ENCODE measurements around the gene ASTN1. TPM values are rescaled to one million over a fixed set of nuclear protein-coding genes. Genes with fewer than 3 reads are reported as not detected.

ASTN1 gene
- total RNA-seq, 1 donor, result not detected

DNA sequence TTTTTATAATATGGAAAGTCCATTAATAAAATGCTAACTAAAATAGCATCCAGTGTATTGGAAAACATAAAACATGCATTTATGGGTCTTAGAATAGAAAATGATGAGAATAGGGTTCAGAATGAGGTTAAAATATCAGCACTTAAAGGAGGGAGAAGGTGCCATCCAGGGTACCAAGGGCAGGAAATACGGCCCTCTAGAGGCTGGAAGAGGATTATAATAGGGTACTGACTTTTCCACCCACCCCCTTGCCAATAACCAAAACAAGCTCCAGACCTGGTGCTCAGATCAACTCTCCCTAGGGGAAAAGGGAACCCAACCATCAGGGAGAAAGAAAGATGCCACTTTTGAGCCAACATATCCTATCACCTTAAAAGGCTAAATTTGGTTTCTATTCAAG is 26.7 kb downstream of the ASTN1 start:
- H2AFZ ChIP-seq (ENCODE audit: low read length), result no peak overlapping the region
- DNase-seq (ENCODE audit: insufficient read length, low spot score, missing footprints), result no peak
- H3K27ac ChIP-seq (ENCODE audit: low read depth, low read length), result no peak overlapping the region

DNA sequence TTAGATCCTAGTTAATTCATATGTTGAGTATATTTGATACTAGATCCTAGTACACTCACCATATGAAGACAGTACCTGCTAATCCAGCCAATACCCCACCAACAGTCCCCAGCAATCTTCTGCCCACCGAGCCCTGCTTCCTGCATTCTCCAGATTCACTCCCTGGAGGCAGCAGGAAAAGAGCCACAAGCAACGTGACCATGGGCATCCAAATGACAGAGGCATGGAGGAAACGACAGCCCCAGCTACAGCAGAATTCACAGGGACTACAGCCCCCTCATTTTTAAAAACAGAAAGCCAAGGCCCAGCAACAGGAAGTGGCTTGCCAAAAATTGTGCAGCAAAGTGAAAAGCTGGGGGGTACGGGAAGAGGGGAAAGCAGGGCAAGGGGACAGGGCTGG is 29.3 kb downstream of the ASTN1 start:
- Histone ChIP-seq H3K27me3 (ENCODE audit: insufficient read depth, low read length) (no peaks in the 10 kb centered on the region), H3K4me2 (ENCODE audit: insufficient read depth, low read length) (no peak overlapping the region), H3K27ac (ENCODE audit: low read depth, low read length) (no peak overlapping the region), H2AFZ (ENCODE audit: low read length) (no peak overlapping the region), H3K36me3 (ENCODE audit: insufficient read depth, low read length) (no peaks in the 10 kb centered on the region), H4K20me1 (ENCODE audit: insufficient read depth, low read length) (no peaks in the 10 kb centered on the region), H3K4me1 (ENCODE audit: insufficient read depth, low read length) (no peaks in the 10 kb centered on the region), H3K4me3 (ENCODE audit: insufficient read depth, low read length) (no peak overlapping the region), H3K79me2 (ENCODE audit: insufficient read depth, low read length) (no peaks in the 10 kb centered on the region), H3K9me3 (ENCODE audit: low read depth, low read length) (no peaks in the 10 kb centered on the region)
- DNase-seq (ENCODE audit: insufficient read length, low spot score, missing footprints), result no peak
- TF ChIP-seq, protein P1, sequence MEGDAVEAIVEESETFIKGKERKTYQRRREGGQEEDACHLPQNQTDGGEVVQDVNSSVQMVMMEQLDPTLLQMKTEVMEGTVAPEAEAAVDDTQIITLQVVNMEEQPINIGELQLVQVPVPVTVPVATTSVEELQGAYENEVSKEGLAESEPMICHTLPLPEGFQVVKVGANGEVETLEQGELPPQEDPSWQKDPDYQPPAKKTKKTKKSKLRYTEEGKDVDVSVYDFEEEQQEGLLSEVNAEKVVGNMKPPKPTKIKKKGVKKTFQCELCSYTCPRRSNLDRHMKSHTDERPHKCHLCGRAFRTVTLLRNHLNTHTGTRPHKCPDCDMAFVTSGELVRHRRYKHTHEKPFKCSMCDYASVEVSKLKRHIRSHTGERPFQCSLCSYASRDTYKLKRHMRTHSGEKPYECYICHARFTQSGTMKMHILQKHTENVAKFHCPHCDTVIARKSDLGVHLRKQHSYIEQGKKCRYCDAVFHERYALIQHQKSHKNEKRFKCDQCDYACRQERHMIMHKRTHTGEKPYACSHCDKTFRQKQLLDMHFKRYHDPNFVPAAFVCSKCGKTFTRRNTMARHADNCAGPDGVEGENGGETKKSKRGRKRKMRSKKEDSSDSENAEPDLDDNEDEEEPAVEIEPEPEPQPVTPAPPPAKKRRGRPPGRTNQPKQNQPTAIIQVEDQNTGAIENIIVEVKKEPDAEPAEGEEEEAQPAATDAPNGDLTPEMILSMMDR (IDR thresholded peaks at IDR 0.05; ENCODE audit: extremely low read depth, low read depth, low read length), result no peak

More for the DNA sequence above, 26.7 kb downstream of the ASTN1 start:
- no peaks in the 10 kb centered on the region for H3K9me3 ChIP-seq (ENCODE audit: low read depth, low read length)
- H3K79me2 ChIP-seq (ENCODE audit: insufficient read depth, low read length), result no peaks in the 10 kb centered on the region
- H3K27me3 ChIP-seq (ENCODE audit: insufficient read depth, low read length), result no peaks in the 10 kb centered on the region
- H3K4me3 ChIP-seq (ENCODE audit: insufficient read depth, low read length), result no peak overlapping the region
- H3K36me3 ChIP-seq (ENCODE audit: insufficient read depth, low read length), result no peaks in the 10 kb centered on the region
- no peak overlapping the region for H3K4me2 ChIP-seq (ENCODE audit: insufficient read depth, low read length)
- no peaks in the 10 kb centered on the region for H3K4me1 ChIP-seq (ENCODE audit: insufficient read depth, low read length)
- H4K20me1 ChIP-seq (ENCODE audit: insufficient read depth, low read length), result no peaks in the 10 kb centered on the region
- TF ChIP-seq, protein P1 (IDR thresholded peaks at IDR 0.05; ENCODE audit: extremely low read depth, low read depth, low read length), result no peak

DNA sequence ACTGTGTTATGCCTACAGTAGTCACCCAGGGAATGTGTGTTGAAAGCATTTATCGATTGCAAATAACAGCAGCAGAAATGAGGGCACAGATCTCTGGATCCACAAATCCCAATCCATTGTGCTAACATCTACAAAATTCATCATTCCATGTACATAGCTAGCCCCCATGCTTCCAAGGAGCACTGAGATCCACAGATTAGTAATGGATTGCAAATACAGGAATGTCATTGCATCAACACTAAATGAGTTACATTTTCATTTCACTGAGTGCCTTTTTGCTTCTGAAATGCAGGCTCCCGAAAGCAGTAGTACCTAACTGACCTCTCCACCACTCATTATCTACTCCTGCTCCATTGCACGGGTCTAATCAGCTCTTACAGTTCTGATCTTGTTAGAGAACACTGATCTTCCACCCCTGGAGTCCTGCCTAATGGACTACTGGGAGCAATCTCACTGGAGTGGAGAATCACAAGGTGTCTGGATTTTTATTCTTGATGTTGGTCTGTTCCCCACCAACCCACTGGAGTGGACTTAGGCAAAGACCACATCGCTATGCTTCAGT is 30.5 kb downstream of the ASTN1 start:
- Histone ChIP-seq H3K9me3 (ENCODE audit: low read depth, low read length) (no peaks in the 10 kb centered on the region), H3K4me3 (ENCODE audit: insufficient read depth, low read length) (no peak overlapping the region), H3K27me3 (ENCODE audit: insufficient read depth, low read length) (no peaks in the 10 kb centered on the region), H3K27ac (ENCODE audit: low read depth, low read length) (no peak overlapping the region), H3K4me1 (ENCODE audit: insufficient read depth, low read length) (no peaks in the 10 kb centered on the region), H3K4me2 (ENCODE audit: insufficient read depth, low read length) (no peak overlapping the region), H3K36me3 (ENCODE audit: insufficient read depth, low read length) (no peaks in the 10 kb centered on the region), H4K20me1 (ENCODE audit: insufficient read depth, low read length) (no peaks in the 10 kb centered on the region), H2AFZ (ENCODE audit: low read length) (no peak overlapping the region), H3K79me2 (ENCODE audit: insufficient read depth, low read length) (no peaks in the 10 kb centered on the region)
- DNase-seq (ENCODE audit: insufficient read length, low spot score, missing footprints), result no peak
- TF ChIP-seq, protein P1 (IDR thresholded peaks at IDR 0.05; ENCODE audit: extremely low read depth, low read depth, low read length), result no peak

DNA sequence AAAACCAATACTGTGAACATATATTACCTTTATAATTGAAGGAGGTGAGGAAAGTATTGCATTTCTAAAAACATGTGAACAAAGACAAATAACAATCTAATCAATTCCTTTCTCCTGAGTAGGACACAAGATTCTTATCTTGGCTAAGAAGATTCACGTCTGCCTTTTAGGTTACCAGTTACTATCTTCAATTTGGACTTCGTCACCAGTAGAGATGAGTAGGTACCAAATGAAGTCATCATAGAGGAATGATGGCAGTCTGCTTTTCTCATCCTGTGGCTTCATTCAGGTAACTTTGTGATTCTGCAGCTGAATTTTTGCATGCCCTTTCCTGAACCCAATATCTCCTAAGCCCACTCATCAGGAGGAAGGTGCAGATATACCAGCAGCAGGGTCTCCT is 32.4 kb downstream of the ASTN1 start:
- Histone ChIP-seq H2AFZ (ENCODE audit: low read length) (no peak overlapping the region), H3K4me2 (ENCODE audit: insufficient read depth, low read length) (no peak overlapping the region), H3K79me2 (ENCODE audit: insufficient read depth, low read length) (no peaks in the 10 kb centered on the region), H3K4me3 (ENCODE audit: insufficient read depth, low read length) (no peak overlapping the region), H3K4me1 (ENCODE audit: insufficient read depth, low read length) (no peaks in the 10 kb centered on the region), H4K20me1 (ENCODE audit: insufficient read depth, low read length) (no peaks in the 10 kb centered on the region), H3K9me3 (ENCODE audit: low read depth, low read length) (no peaks in the 10 kb centered on the region), H3K36me3 (ENCODE audit: insufficient read depth, low read length) (no peaks in the 10 kb centered on the region), H3K27me3 (ENCODE audit: insufficient read depth, low read length) (no peaks in the 10 kb centered on the region), H3K27ac (ENCODE audit: low read depth, low read length) (no peak overlapping the region)
- DNase-seq (ENCODE audit: insufficient read length, low spot score, missing footprints), result no peak
- TF ChIP-seq, protein P1 (IDR thresholded peaks at IDR 0.05; ENCODE audit: extremely low read depth, low read depth, low read length), result no peak

Measured in osteoblast (primary cell).